ENCODE measurements around the gene NOXRED1. TPM values are rescaled to one million over a fixed set of nuclear protein-coding genes. Genes with fewer than 3 reads are reported as not detected.

The NOXRED1 gene
- total and polyA plus RNA-seq, 8 donors = 0.26 to 2.5 (median 1.9) TPM

DNA sequence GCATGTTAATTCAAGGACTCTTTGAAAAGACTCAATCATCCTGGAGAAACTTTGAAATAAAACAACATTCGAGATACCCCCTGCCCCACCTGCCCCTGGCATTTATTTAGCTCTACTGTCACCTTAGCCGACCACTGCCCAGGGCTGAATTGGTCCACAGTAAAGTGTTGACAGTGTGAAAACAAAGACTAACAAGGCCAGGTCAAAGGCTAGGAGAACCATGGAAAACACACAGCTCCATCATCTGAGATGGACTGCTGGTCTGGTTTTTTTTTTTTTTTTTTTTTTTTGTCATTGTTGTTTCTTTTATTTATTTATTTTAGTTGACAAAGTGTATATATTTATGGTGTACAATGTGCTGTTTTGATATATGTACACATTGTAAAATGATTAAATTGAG, 76.8 kb downstream of the NOXRED1 start:
- intact Hi-C loops (cut with DNase I) = no loop called here
- no peak for TF ChIP-seq CTCF (IDR thresholded peaks at IDR 0.05)
- H3K9me3 ChIP-seq = no peaks in the 10 kb centered on the region
- DNase-seq (no peak), ATAC-seq (no peak)
- H3K27ac ChIP-seq = no peak overlapping the region
- H3K27me3 ChIP-seq = no peaks in the 10 kb centered on the region
- H3K4me1 ChIP-seq = peaks cover 0 to 8% of the 10 kb centered on the region in 2 donors
- H3K36me3 ChIP-seq = peaks cover 0 to 40% of the 10 kb centered on the region in 2 donors
- H3K4me3 ChIP-seq = no peak overlapping the region

DNA sequence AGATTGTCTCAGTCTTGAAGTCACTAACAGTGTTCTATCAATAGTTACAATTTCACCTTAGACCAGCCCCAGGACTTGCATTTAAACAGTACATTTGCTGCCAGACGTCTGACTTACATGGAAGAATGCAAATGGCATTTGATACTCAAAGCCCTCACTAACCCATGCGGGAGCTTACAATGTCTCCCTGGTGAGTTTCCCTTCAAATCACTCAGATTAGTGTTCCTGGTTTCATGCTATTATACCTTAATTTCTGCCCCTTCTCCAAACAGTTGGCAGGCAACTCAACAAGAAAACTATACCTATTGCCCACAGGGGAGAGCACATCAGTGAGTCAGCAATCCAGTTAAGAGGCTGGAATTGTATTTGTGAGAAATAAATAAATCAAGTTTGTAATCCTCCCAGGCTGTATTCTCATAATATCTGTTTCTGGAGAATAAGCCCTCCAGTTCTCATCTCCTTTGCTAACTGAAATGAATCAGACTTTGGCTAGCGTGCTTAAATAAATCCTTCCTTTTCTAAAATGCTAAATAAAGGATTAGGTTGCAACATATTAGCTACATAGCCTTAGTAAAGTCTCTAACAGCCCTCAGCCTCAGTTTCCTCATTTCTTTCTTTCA, 78.8 kb downstream of the NOXRED1 start:
- intact Hi-C loops (cut with DNase I) = no loop called here
- TF ChIP-seq CTCF (IDR thresholded peaks at IDR 0.05) = no peak
- Histone ChIP-seq H3K27me3 (no peaks in the 10 kb centered on the region), H3K4me1 (peaks cover 0 to 8% of the 10 kb centered on the region in 2 donors), H3K36me3 (peaks cover 0 to 50% of the 10 kb centered on the region in 2 donors), H3K27ac (no peak overlapping the region), H3K4me3 (no peak overlapping the region), H3K9me3 (no peaks in the 10 kb centered on the region)
- ATAC-seq = no peak
- no peak for DNase-seq

Other genes with a start within 250 kb of the NOXRED1 start
- gene TMEM63C, start 241.7 kb downstream of the NOXRED1 start, total RNA-seq = under 1 TPM in 1 of 2 donors, not detected in 1; 0.47 TPM
- gene TMEM63C, start 241.7 kb downstream of the NOXRED1 start, polyA plus RNA-seq (ENCODE audit: insufficient read length in 6 of 6) = 1 to 10 TPM in 3 of 6 donors, under 1 TPM in 3; 0.20 to 2.0 (median 1.1) TPM
- gene NGB, start 152.3 kb downstream of the NOXRED1 start, total RNA-seq = not detected
- gene NGB, start 152.3 kb downstream of the NOXRED1 start, polyA plus RNA-seq (ENCODE audit: insufficient read length in 6 of 6) = not detected
- gene POMT2, start 102.6 kb downstream of the NOXRED1 start, total RNA-seq = 10 to 100 TPM; 29.3 to 32.8 TPM
- 10 to 100 TPM; 25.5 to 34.3 (median 31.7) TPM for gene POMT2, start 102.6 kb downstream of the NOXRED1 start, polyA plus RNA-seq (ENCODE audit: insufficient read length in 6 of 6)
- 10 to 100 TPM; 11.6 to 13.6 TPM for gene GSTZ1, start 102.5 kb downstream of the NOXRED1 start, total RNA-seq
- gene GSTZ1, start 102.5 kb downstream of the NOXRED1 start, polyA plus RNA-seq (ENCODE audit: insufficient read length in 6 of 6) = 10 to 100 TPM; 14.9 to 26.7 (median 20.5) TPM
- gene TMED8, start 46.4 kb downstream of the NOXRED1 start, total RNA-seq = 10 to 100 TPM; 12.7 to 15.9 TPM
- gene TMED8, start 46.4 kb downstream of the NOXRED1 start, polyA plus RNA-seq (ENCODE audit: insufficient read length in 6 of 6) = 10 to 100 TPM; 15.1 to 19.8 (median 17.3) TPM
- gene SAMD15, start 46.1 kb downstream of the NOXRED1 start, total RNA-seq = 1 to 10 TPM; 1.7 to 2.2 TPM
- gene SAMD15, start 46.1 kb downstream of the NOXRED1 start, polyA plus RNA-seq (ENCODE audit: insufficient read length in 6 of 6) = 1 to 10 TPM; 3.6 to 5.7 (median 4.5) TPM
- 10 to 100 TPM; 15.4 to 16.3 TPM for gene VIPAS39, start 34.1 kb upstream of the NOXRED1 start, total RNA-seq
- 10 to 100 TPM; 28.3 to 40.4 (median 31.6) TPM for gene VIPAS39, start 34.1 kb upstream of the NOXRED1 start, polyA plus RNA-seq (ENCODE audit: insufficient read length in 6 of 6)
- gene AHSA1, start 34.6 kb upstream of the NOXRED1 start, total RNA-seq = 100 to 1,000 TPM; 111 to 150 TPM
- gene AHSA1, start 34.6 kb upstream of the NOXRED1 start, polyA plus RNA-seq (ENCODE audit: insufficient read length in 6 of 6) = 100 to 1,000 TPM; 143 to 203 (median 182) TPM
- gene ISM2, start 75.3 kb upstream of the NOXRED1 start, total RNA-seq = not detected
- gene ISM2, start 75.3 kb upstream of the NOXRED1 start, polyA plus RNA-seq (ENCODE audit: insufficient read length in 6 of 6) = under 1 TPM in 1 of 6 donors, not detected in 5; 0.17 TPM
- 10 to 100 TPM; 40.7 to 44.0 TPM for gene SPTLC2, start 193.1 kb upstream of the NOXRED1 start, total RNA-seq
- 10 to 100 TPM; 32.9 to 39.0 (median 36.5) TPM for gene SPTLC2, start 193.1 kb upstream of the NOXRED1 start, polyA plus RNA-seq (ENCODE audit: insufficient read length in 6 of 6)